Osteoblast (primary cell): Measurements from ENCODE around the gene CASQ2. TPM values are rescaled to one million over a fixed set of nuclear protein-coding genes. Genes with fewer than 3 reads are reported as not detected.

Source experiments
- DNase-seq: peaks from one replicate; pipeline ENCODE4 v3.0.0; 2011; ENCODE audit warnings: low spot score, mixed read lengths; ENCODE audit not compliant: insufficient read length; ENCODE audit errors: missing footprints
- H2AFZ ChIP-seq: 2 replicates; pipeline ENCODE4 v1.6.0; 2011; ENCODE audit warnings: mild to moderate bottlenecking, low read length
- H3K27ac ChIP-seq: 2 replicates; pipeline ENCODE4 v1.5.1; 2011; ENCODE audit warnings: mild to moderate bottlenecking, low read depth, low read length, moderate library complexity
- H3K27me3 ChIP-seq: 2 replicates; pipeline ENCODE4 v1.6.0; 2012; ENCODE audit warnings: mild to moderate bottlenecking, control low read depth, inconsistent platforms, low read length, moderate library complexity; ENCODE audit not compliant: insufficient read depth
- H3K36me3 ChIP-seq: 2 replicates; pipeline ENCODE4 v1.5.1; 2011; ENCODE audit warnings: mild to moderate bottlenecking, low read length, control low read depth, moderate library complexity; ENCODE audit not compliant: insufficient read depth
- H3K4me1 ChIP-seq: 2 replicates; pipeline ENCODE4 v1.5.1; 2011; ENCODE audit warnings: mild to moderate bottlenecking, low read length, control low read depth, moderate library complexity; ENCODE audit not compliant: insufficient read depth
- H3K4me2 ChIP-seq: 2 replicates; pipeline ENCODE4 v1.6.0; 2011; ENCODE audit warnings: mild to moderate bottlenecking, low read length; ENCODE audit not compliant: insufficient read depth
- H3K4me3 ChIP-seq: fragments of 200-600 bp; sonication (generic); 3 replicates; pipeline ENCODE4 v1.5.1; 2012; ENCODE audit warnings: mild to moderate bottlenecking, low read length, inconsistent platforms; ENCODE audit not compliant: insufficient read depth
- H3K79me2 ChIP-seq: 2 replicates; pipeline ENCODE4 v1.6.0; 2012; ENCODE audit warnings: mild to moderate bottlenecking, low read length, control low read depth, inconsistent platforms; ENCODE audit not compliant: insufficient read depth
- H3K9me3 ChIP-seq: 2 replicates; pipeline ENCODE4 v1.5.1; 2011; ENCODE audit warnings: low read depth, low read length, control low read depth
- H4K20me1 ChIP-seq: 2 replicates; pipeline ENCODE4 v1.6.0; 2012; ENCODE audit warnings: mild to moderate bottlenecking, low read length, control low read depth; ENCODE audit not compliant: insufficient read depth
- CTCF ChIP-seq: IDR thresholded peaks from 2 replicates; pipeline ENCODE4 v1.5.1; 2011; ENCODE audit warnings: mild to moderate bottlenecking, low read depth, low read length, moderate library complexity; ENCODE audit errors: extremely low read depth
- total RNA-seq: library from RNA; depleted of rRNA; stranded (reverse); fragments of >200 nt; gene quantifications from 2 replicates; pipeline ENCODE4 v1.2.3, GENCODE V29; 2012

Gene CASQ2
- total RNA-seq, 1 donor, result not detected

GRCh38 chr1:115671176-115671934 is 97.2 kb downstream of the CASQ2 start:
- Histone ChIP-seq H3K79me2 (no peaks in the 10 kb centered on the region), H3K4me1 (peaks cover 33% of the 10 kb centered on the region), H3K4me3 (no peak overlapping the region), H4K20me1 (peaks cover 12% of the 10 kb centered on the region), H3K4me2 (peak overlapping the region; percentile 25), H3K9me3 (peaks cover 8% of the 10 kb centered on the region), H3K36me3 (peaks cover 16% of the 10 kb centered on the region), H2AFZ (no peak overlapping the region), H3K27ac (peak overlapping the region; percentile 17), H3K27me3 (no peaks in the 10 kb centered on the region)
- no peak for DNase-seq
- TF ChIP-seq CTCF, result no peak

GRCh38 chr1:115670476-115671175 is 97.9 kb downstream of the CASQ2 start:
- no peak for DNase-seq
- Histone ChIP-seq H2AFZ (no peak overlapping the region), H3K36me3 (peaks cover 23% of the 10 kb centered on the region), H4K20me1 (peaks cover 12% of the 10 kb centered on the region), H3K79me2 (peaks cover 1% of the 10 kb centered on the region), H3K27ac (peak overlapping the region; percentile 17), H3K4me2 (peak overlapping the region; percentile 25), H3K9me3 (peaks cover 8% of the 10 kb centered on the region), H3K27me3 (no peaks in the 10 kb centered on the region), H3K4me1 (peaks cover 33% of the 10 kb centered on the region), H3K4me3 (no peak overlapping the region)
- TF ChIP-seq CTCF, result no peak

GRCh38 chr1:115669886-115670285 is 98.6 kb downstream of the CASQ2 start:
- Histone ChIP-seq H2AFZ (no peak overlapping the region), H3K9me3 (peaks cover 8% of the 10 kb centered on the region), H3K79me2 (peaks cover 5% of the 10 kb centered on the region), H3K4me1 (peaks cover 33% of the 10 kb centered on the region), H3K27ac (no peak overlapping the region), H3K36me3 (peaks cover 30% of the 10 kb centered on the region), H4K20me1 (peaks cover 12% of the 10 kb centered on the region), H3K27me3 (no peaks in the 10 kb centered on the region), H3K4me2 (peak overlapping the region; percentile 25), H3K4me3 (no peak overlapping the region)
- no peak for DNase-seq
- no peak for TF ChIP-seq CTCF
